HCT116 (cell line): ENCODE measurements around the gene IMPA2. TPM values are rescaled to one million over a fixed set of nuclear protein-coding genes. Genes with fewer than 3 reads are reported as not detected.

Experiments
- ATAC-seq: fragments of 200-7000 bp; cut with Tn5 transposase; 2 replicates; pipeline ENCODE4 v1.9.1; 2020; ENCODE audit warnings: mild to moderate bottlenecking, moderate library complexity
- BruUV-seq: library from RNA; stranded (reverse); fragments of 400-500 nt; replicated peaks from 2 replicates; lab custom pipeline; 2021; lab: Mats Ljungman, UMichigan
- CTCF ChIA-PET: fragments of 300-600 bp; sonication (Branson Sonifier 250); formaldehyde crosslinking; loops from one replicate; lab custom pipeline; 2021; ENCODE audit warnings: antibody characterized with exemption; lab: Charles Lee
- POLR2A ChIA-PET: fragments of 300-600, 350-600 bp; sonication (Branson Sonifier 250); formaldehyde crosslinking; loops from one replicate; lab custom pipeline; 2021; ENCODE audit warnings: antibody characterized with exemption; lab: Charles Lee
- RAD21 ChIA-PET, 2 experiments: fragments of 300-600 bp; sonication (Branson Sonifier 250); formaldehyde crosslinking; loops; one replicate each; lab custom pipeline; 2023; ENCODE audit warnings: low total read pairs in 2 of 2; ENCODE audit not compliant: uncharacterized antibody in 2 of 2, unreplicated experiment in 2 of 2, low non-redundant PET in 1 of 2; lab: Charles Lee
- DNase-seq: peaks from one replicate; pipeline ENCODE4 v3.0.0-alpha.2; 2010; ENCODE audit warnings: low read depth, low spot score
- H2AFZ ChIP-seq: fragments of 200-600 bp; shearing (Covaris generic), sonication (generic); 2 replicates; pipeline ENCODE4 v1.6.1; 2017; ENCODE audit warnings: low read depth, mixed run types, mixed read lengths, antibody characterized with exemption, low read length; ENCODE audit not compliant: poor library complexity, severe bottlenecking
- H3K27ac ChIP-seq: 2 replicates; pipeline ENCODE4 v1.5.1; 2012; ENCODE audit warnings: low read depth, low read length
- H3K27me3 ChIP-seq: fragments of 200-600 bp; sonication (generic); 2 replicates; pipeline ENCODE4 v1.6.1; 2016; ENCODE audit warnings: mixed run types, low read length, mixed read lengths; ENCODE audit not compliant: insufficient read depth
- H3K36me3 ChIP-seq, 2 experiments: fragments of 200-500 bp in 1 of 2; fragments of 200-600 bp in 1 of 2; sonication (Bioruptor generic) in 1 of 2; sonication (generic) in 1 of 2; 2 replicates each; pipeline versions ENCODE4 v1.5.1 to v1.6.1; 2014 to 2016; ENCODE audit warnings: low read length in 2 of 2, inconsistent platforms in 1 of 2, mixed read lengths in 1 of 2, mixed run types in 1 of 2; ENCODE audit not compliant: insufficient read depth in 2 of 2, control insufficient read depth in 1 of 2
- H3K4me1 ChIP-seq, 2 experiments: fragments of 200-600 bp in 1 of 2; sonication (generic) in 1 of 2; 2 replicates each; pipeline versions ENCODE4 v1.5.1 to v1.6.1; 2012 to 2017; ENCODE audit warnings: low read length in 2 of 2, inconsistent platforms in 1 of 2, mild to moderate bottlenecking in 1 of 2, mixed read lengths in 1 of 2, mixed run types in 1 of 2, moderate library complexity in 1 of 2; ENCODE audit not compliant: insufficient read depth in 2 of 2, control insufficient read depth in 1 of 2
- H3K4me2 ChIP-seq: fragments of 200-600 bp; sonication (generic); 2 replicates; pipeline ENCODE4 v1.6.1; 2017; ENCODE audit warnings: mixed run types, low read length, mixed read lengths
- H3K4me3 ChIP-seq, 2 experiments: fragments of 200-600 bp in 1 of 2; sonication (generic) in 1 of 2; replicated peaks in 1 of 2; 2 replicates each; pipeline ENCODE4 v1.5.1; 2011 to 2016; ENCODE audit warnings: low read length in 2 of 2, control low read depth in 1 of 2, low read depth in 1 of 2, mild to moderate bottlenecking in 1 of 2, mixed read lengths in 1 of 2, mixed run types in 1 of 2
- H3K79me2 ChIP-seq: fragments of 200-600 bp; sonication (generic); 2 replicates; pipeline ENCODE4 v1.6.1; 2017; ENCODE audit warnings: mild to moderate bottlenecking, mixed run types, low read length, moderate library complexity, mixed read lengths; ENCODE audit not compliant: insufficient read depth
- H3K9ac ChIP-seq: fragments of 200-600 bp; sonication (generic); 2 replicates; pipeline ENCODE4 v1.6.1; 2016; ENCODE audit warnings: low read length, mixed read lengths
- H3K9me2 ChIP-seq: fragments of 200-600 bp; sonication (generic), shearing (Covaris generic); 2 replicates; pipeline ENCODE4 v1.6.1; 2017; ENCODE audit warnings: mixed run types, mild to moderate bottlenecking, moderate library complexity; ENCODE audit not compliant: insufficient read depth
- H3K9me3 ChIP-seq, 2 experiments: fragments of 200-500 bp in 1 of 2; fragments of 200-600 bp in 1 of 2; sonication (Bioruptor generic) in 1 of 2; sonication (generic) in 1 of 2; 2 replicates each; pipeline ENCODE4 v1.6.1; 2014 to 2017; ENCODE audit warnings: low read length in 2 of 2, mixed read lengths in 2 of 2, inconsistent platforms in 1 of 2, low read depth in 1 of 2, mild to moderate bottlenecking in 1 of 2, mixed run types in 1 of 2, moderate library complexity in 1 of 2; ENCODE audit not compliant: control insufficient read depth in 1 of 2, insufficient read depth in 1 of 2
- H4K20me1 ChIP-seq: fragments of 200-600 bp; sonication (generic), shearing (Covaris generic); 2 replicates; pipeline ENCODE4 v1.6.1; 2017; ENCODE audit warnings: mixed run types, mild to moderate bottlenecking, moderate library complexity; ENCODE audit not compliant: insufficient read depth
- ATF3 ChIP-seq: IDR thresholded peaks from 2 replicates; pipeline ENCODE4 v1.6.1; 2012
- CBX3 ChIP-seq: IDR thresholded peaks from 2 replicates; pipeline ENCODE4 v1.6.1; 2012; ENCODE audit warnings: low read depth
- CEBPB ChIP-seq: IDR thresholded peaks from 2 replicates; pipeline ENCODE4 v1.6.1; 2012; ENCODE audit warnings: low read depth
- EGR1 ChIP-seq: IDR thresholded peaks from 2 replicates; pipeline ENCODE4 v1.6.1; 2012; ENCODE audit warnings: low read depth
- ELF1 ChIP-seq: IDR thresholded peaks from 2 replicates; pipeline ENCODE4 v1.6.1; 2012; ENCODE audit warnings: low read depth, borderline replicate concordance
- EZH2phosphoT487 ChIP-seq: fragments of 200-600 bp; IDR thresholded peaks from 2 replicates; pipeline ENCODE4 v1.6.1; 2018; ENCODE audit warnings: antibody characterized with exemption, borderline replicate concordance
- FOSL1 ChIP-seq: IDR thresholded peaks from 2 replicates; pipeline ENCODE4 v1.6.1; 2012; ENCODE audit warnings: low read depth
- JUND ChIP-seq: IDR thresholded peaks from 2 replicates; pipeline ENCODE4 v1.6.1; 2012
- MAX ChIP-seq: IDR thresholded peaks from 2 replicates; pipeline ENCODE4 v1.6.1; 2012
- POLR2A ChIP-seq: IDR thresholded peaks from 2 replicates; pipeline ENCODE4 v1.7.0; 2011; ENCODE audit warnings: borderline replicate concordance; ENCODE audit not compliant: insufficient read depth, insufficient read length; ENCODE audit errors: extremely low read depth
- SIN3A ChIP-seq: IDR thresholded peaks from 2 replicates; pipeline ENCODE4 v1.6.1; 2012; ENCODE audit warnings: low read depth
- SRF ChIP-seq: IDR thresholded peaks from 2 replicates; pipeline ENCODE4 v1.6.1; 2012; ENCODE audit warnings: low read depth
- YY1 ChIP-seq: IDR thresholded peaks from 2 replicates; pipeline ENCODE4 v1.6.1; 2011; ENCODE audit warnings: low read length, low read depth, moderate library complexity, mild to moderate bottlenecking; ENCODE audit not compliant: insufficient replicate concordance; ENCODE audit errors: extremely low read depth
- ZBTB33 ChIP-seq: IDR thresholded peaks from 2 replicates; pipeline ENCODE4 v1.6.1; 2011; ENCODE audit warnings: mild to moderate bottlenecking, low read length, moderate library complexity; ENCODE audit not compliant: insufficient replicate concordance; ENCODE audit errors: extremely low read depth
- intact Hi-C: fragments of 100-400 bp; cut with micrococcal nuclease; formaldehyde crosslinking; loops from 2 replicates; pipeline ENCODE4 v1.10.0; 2022
- total RNA-seq: library from RNA; stranded (reverse); gene quantifications from one replicate; pipeline ENCODE4 v1.2.1, GENCODE V29; 2021; ENCODE audit not compliant: unreplicated experiment
- TF ChIP-seq, protein P1 (sequence below), 3 experiments: fragments of 200-600 bp in 1 of 3; sonication (generic) in 1 of 3; IDR thresholded peaks in 2 of 3; conservative IDR thresholded peaks in 1 of 3; 2 replicates each; pipeline ENCODE4 v1.5.1; 2012 to 2017; ENCODE audit warnings: low read depth in 2 of 3, low read length in 2 of 3, antibody characterized with exemption in 1 of 3, borderline replicate concordance in 1 of 3, control low read depth in 1 of 3, mild to moderate bottlenecking in 1 of 3, mixed read lengths in 1 of 3, mixed run types in 1 of 3, moderate library complexity in 1 of 3; ENCODE audit not compliant: insufficient read depth in 1 of 3

IMPA2 gene
- total RNA-seq, 1 experiment from 2014 or later, result 32.5 TPM

DNA sequence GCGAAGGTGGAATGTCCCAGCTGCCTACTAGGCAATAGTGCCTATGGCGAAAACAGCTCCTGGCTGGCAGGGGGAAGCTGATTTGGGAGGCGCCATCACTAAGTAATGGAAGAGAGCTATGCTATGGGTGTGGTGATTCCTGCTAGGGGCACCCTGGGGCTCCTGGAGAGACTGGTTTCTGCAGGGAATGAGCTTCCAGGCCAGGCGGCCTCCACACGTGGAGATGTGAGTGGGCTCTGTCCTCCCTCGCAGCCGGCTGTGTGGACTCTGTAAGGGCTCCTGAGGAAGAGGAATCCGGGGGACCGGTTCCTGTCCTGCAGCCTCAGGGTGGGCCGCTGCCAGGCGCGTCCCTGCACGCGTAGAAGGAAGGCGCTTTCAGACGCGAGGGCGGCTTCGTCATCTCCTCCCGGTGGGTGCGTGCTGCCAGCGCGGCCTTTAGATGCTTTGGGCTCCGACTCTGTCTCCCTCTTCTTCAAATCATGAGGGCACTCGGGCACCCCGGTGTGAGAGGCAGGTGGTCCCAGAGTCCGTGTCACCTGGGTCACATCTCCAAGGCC, 56.9 kb downstream of the IMPA2 start:
- RAD21 ChIA-PET, result interaction anchor here (1.3 to 1.9 kb wide), 4 partner anchors 100 to 383 kb away, joined by 4 to 12 read pairs (median 6); no protein-coding TSS in a partner anchor
- H3K9me3 ChIP-seq, result no peaks in the 10 kb centered on the region
- no peaks in the 10 kb centered on the region for H3K27me3 ChIP-seq
- H3K36me3 ChIP-seq, result no peaks in the 10 kb centered on the region
- intact Hi-C loops, result loop anchor here (10.0 kb wide), 1 partner anchor 383 kb away; no protein-coding TSS in a partner anchor
- no peak overlapping the region; the same call in 1 of the 2 replicates for H3K27ac ChIP-seq
- ATAC-seq (no peak), DNase-seq (no peak)
- peaks cover 0 to 12% of the 10 kb centered on the region in 2 experiments; a peak in 2 of 4 replicates for H3K4me1 ChIP-seq
- no peak overlapping the region for H2AFZ ChIP-seq
- no peaks in the 10 kb centered on the region for H4K20me1 ChIP-seq
- no peak overlapping the region for H3K4me3 ChIP-seq
- CTCF ChIA-PET, result interaction anchor here (0.6 to 2.6 kb wide), 12 partner anchors 8 to 383 kb away, joined by 3 to 48 read pairs (median 7); no protein-coding TSS in a partner anchor
- no peak overlapping the region for H3K9ac ChIP-seq
- no TSS peak for BruUV-seq
- peak overlapping the region; percentile 85; the same call in 1 of the 2 replicates for H3K4me2 ChIP-seq
- POLR2A ChIA-PET, result no interaction called here
- TF ChIP-seq EZH2phosphoT487 (no peak), SIN3A (no peak), CEBPB (no peak), EGR1 (no peak), ATF3 (no peak), ZBTB33 (no peak), CBX3 (no peak), MAX (no peak), YY1 (no peak), SRF (no peak), JUND (no peak), ELF1 (no peak), POLR2A (no peak), FOSL1 (no peak)
- TF ChIP-seq, protein P1, sequence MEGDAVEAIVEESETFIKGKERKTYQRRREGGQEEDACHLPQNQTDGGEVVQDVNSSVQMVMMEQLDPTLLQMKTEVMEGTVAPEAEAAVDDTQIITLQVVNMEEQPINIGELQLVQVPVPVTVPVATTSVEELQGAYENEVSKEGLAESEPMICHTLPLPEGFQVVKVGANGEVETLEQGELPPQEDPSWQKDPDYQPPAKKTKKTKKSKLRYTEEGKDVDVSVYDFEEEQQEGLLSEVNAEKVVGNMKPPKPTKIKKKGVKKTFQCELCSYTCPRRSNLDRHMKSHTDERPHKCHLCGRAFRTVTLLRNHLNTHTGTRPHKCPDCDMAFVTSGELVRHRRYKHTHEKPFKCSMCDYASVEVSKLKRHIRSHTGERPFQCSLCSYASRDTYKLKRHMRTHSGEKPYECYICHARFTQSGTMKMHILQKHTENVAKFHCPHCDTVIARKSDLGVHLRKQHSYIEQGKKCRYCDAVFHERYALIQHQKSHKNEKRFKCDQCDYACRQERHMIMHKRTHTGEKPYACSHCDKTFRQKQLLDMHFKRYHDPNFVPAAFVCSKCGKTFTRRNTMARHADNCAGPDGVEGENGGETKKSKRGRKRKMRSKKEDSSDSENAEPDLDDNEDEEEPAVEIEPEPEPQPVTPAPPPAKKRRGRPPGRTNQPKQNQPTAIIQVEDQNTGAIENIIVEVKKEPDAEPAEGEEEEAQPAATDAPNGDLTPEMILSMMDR (IDR thresholded peaks at IDR 0.05 in 2 of 3, conservative IDR thresholded peaks at IDR 0.05 in 1 of 3; ENCODE audit: borderline replicate concordance in 1 of 3, insufficient read depth in 1 of 3, low read depth in 2 of 3, low read length in 2 of 3), result no peak
- no peaks in the 10 kb centered on the region for H3K9me2 ChIP-seq
- no peaks in the 10 kb centered on the region for H3K79me2 ChIP-seq
